Measurements from ENCODE around the gene ALKBH4. TPM values are rescaled to one million over a fixed set of nuclear protein-coding genes. Genes with fewer than 3 reads are reported as not detected.
"Not testable (repeated sequence)": the region's sequence is repeated elsewhere in the genome, so short reads cannot be mapped to it uniquely, and the experiment has no call there.

The ALKBH4 gene
- total RNA-seq, 1 experiment from 2014 or later: 52.7 TPM

DNA sequence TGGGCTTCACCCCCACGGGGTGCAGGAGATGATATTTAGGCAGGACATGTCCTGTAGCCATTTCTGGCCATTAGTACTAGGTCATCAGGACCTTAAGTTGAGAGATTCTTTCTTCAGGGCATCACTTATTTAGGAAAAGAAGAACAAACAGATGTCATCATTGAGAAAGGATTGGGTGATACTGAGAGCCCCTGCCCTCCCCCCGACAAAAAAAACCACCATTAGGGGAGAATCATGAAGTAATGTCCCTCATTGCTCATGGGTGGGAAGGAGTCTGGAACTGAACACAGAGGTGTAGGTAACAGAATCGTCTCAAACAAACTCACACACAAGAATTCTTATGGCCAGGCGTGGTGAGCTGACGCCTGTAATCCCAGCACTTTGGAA is 37.7 kb downstream of the ALKBH4 start:
- no peak for DNase-seq (ENCODE audit: low spot score)

DNA sequence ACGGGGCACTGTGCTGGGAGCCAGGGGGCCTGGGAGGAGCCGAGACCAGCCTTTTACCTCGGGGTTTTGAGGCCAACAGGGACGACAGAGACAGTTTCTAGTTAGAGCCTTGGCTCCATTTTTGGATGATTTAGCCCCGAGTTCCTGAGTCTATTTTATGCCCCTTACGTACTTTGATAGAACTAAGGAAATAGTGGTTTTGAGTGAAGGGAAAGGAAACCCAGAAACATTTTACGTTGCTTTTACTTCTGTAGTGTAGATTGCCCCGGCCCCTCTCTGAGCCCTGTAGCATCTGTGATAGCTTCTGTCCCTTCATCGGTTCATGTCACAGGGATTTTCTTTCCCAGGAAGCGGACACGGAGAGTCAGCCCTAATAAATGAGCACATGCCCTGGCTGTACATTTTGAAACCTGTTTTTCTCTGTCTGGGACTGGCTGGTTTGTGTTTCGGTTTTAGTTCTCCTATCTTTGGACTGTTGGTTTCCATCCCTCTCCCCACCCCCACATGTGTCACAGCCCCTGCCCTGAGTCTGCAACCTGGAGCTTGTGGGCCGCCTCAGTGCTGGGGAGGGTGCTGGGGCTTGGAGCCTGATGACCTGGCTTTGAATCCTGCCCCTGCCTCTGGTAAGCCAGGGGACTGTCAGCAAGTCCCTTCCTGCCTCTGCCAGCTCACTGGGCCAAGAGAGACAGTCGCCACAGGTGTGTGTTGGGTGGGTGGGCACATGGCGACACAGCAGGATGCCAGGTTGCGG is 38.2 kb downstream of the ALKBH4 start:
- no peak for DNase-seq (ENCODE audit: low spot score)

DNA sequence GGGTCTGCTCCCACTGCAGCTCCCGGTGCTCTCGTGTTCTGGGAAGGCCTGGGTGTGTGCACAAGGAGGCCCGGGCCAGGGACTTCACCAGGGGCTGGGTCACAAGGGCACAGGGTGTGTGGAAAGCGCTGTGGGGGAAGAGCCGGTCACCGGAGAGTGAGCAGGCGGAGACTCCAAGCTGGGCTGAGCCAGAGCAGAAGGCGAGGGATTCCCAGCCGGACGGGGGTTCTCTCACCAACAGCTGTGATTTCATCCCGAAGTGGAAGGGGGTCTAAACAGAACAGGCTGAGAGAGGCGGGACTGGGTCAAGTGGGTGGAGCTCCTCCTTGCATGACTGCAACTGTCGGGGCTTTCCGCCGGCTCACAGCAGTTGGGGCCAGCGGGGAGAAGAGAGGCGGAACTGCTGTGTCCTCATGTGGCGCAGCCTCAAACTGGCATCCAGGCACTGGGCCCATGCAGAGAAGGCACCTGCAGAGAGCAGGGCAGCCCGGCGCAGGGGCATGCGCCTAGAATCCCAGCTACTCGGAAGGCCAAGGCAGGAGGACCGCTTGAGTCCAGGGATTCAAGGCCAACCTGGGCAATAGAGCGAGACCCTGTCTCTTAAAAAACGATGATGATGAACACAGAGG is 38.9 kb downstream of the ALKBH4 start:
- no peak for DNase-seq (ENCODE audit: low spot score)

DNA sequence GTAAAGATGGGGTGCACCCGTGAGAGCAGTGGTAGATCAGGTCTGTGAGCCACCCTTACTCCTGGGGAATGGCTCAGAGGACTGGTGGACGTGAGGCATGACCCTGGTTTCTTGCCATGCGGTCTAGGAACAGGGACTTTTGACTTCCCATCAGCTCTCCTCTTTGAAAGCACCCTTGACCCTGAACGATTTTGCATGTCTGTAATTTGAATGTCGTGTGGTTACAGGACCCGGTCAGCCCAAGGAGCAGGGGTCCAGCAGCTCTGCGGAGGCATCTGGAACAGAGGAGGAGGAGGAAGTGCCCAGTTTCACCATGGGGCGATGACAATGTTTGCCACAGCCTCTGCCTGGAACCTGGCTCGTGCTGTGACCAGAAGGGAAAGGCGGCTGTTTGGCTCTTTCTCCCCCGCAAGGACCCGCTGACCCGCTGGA is 39.9 kb downstream of the ALKBH4 start:
- no peak for DNase-seq (ENCODE audit: low spot score)

DNA sequence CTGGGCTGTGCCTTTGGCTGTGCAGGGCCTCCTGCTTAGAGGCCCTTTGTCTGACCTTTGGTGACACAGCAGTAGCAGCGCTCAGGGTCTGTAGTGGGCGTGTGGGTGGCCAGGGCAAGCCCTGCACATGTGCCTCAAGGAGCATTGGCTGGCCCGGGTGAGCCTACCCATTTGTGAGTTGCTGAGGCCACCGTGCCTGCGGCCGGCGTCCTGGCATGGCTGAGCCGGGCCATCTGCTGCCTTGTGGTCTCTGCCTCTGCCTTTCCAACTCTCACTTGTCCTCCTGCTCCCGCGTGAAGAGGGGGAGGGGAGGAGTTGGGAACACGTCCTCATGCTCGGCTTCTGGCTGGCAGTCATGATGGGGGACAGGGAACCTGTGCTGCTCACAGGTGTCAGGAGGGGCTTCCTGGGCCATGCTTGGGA is 40.5 kb downstream of the ALKBH4 start:
- DNase-seq (ENCODE audit: low spot score): no peak

DNA sequence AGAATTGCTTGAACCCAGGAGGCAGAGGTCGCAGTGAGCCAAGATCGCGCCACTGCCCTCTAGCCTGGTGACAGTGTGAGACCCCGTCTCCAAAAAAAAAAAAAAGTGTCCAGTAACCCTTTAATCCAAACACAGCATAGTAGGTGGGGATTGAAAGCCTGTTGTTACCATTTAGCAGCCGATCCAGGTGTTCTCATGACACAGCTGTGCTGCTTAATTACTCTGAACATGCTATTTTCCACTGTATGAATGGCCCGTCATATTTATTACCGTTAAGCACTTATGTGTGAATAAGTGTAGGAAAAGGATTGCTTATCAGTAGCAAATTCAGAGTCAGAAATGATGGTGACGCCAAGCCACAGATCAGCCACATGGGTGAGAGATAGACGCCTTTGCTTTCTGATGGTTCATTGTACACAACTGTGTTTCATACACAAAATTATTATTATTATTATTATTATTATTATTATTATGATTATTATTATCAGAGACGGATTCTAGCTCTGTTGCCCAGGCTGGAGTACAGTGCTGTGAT is 42.9 kb downstream of the ALKBH4 start:
- DNase-seq (ENCODE audit: low spot score): no peak

DNA sequence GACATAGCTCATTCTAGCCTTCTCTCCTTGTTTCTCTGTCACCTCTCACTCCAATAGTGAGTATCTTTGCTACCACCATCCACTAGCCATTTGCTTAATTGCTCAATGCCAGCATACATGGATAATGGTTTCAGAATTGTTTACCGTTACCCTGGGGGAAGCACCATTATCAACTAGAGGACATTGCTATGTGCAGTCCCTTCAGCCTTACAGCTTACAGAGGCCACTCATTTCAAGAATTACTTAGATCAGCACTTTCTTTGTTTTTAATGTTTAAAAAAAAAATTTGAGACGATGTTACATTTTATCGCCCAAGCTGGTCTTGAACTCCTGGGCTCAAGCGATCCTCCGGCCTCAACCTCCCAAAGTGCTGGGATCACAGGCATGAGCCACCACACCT is 46.1 kb downstream of the ALKBH4 start:
- no peak for DNase-seq (ENCODE audit: low spot score)

DNA sequence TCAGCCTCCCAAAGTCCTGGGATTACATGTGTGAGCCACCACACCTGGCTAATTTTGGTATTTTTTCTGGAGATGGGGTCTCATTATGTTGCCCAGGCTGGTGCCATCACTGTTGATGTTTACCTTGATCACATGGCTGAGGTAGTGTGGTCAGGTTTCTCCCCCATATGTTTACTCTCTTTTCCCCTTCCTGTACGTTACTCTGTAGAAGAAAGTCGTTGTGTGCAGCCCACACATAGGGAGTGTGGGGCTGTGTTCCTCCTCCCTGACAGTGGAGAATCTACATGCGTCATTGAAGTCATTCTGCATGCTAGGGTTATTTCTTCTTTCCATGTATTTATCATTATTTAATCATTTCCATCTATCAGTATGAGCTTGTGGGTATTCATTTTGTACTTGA is 47.6 kb downstream of the ALKBH4 start:
- no peak for DNase-seq (ENCODE audit: low spot score)

DNA sequence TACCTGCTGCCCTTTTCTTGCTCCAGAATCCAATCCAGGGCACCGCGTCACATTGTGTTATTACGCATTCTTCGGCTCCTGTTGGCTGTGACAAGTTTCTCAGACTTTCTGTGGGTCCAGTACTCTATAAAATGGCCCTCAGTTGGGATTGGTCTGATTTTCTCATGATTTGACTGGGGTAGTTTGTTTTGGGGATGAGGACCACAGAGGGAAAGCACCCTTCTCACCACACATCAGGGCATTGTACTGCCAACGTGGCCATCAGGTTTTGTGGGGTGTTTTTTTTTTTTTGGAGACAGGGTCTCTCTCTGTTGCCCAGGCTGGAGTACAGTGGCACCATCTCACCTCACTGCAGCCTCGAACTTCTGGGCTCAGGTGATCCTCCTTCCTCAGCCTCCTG is 48.3 kb downstream of the ALKBH4 start:
- DNase-seq (ENCODE audit: low spot score): no peak

DNA sequence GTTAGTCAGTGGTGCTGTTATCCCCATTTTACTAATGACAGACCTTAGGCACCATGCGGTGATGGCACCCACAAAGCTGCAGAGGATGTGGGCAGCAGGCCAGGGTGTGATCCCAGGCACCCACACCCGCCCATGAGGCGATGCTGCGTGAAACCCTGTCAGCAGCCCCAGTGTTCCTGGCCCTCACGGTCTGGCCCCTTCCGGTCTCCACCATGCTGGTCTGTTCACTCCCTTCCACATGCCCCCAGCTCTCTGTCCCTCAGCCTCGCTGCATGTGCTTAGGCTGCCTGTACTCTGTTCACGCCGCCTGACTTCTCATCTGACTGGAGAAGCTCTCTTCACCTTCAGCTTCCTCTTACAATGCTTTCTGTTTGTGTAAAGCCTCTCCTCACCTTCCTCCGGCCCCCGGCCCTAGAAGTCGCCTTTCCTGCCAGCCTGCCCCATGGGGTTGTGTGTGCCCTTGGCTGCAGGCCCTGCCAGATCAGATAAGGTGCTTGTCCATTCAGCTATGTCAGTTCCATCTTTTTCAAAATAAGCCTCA is 48.9 kb downstream of the ALKBH4 start:
- DNase-seq (ENCODE audit: low spot score): no peak

DNA sequence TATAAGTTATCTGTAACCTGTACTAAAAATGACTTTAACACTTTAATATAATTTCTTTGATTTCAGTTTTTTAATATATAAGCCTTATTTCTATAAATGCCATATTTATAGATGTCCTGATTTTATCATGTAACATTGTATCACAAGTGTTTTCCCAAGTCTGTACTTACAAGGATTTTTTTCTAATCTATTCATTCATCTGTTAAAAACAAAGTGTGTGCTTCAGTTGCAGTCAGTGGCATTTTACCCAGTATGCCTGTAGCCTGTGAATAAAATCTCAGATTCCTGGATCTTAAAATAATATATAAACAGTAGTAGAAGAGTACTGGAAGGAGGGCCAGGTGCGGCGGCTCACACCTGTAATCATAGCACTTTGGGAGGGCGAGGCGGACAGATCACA is 51.1 kb downstream of the ALKBH4 start:
- no peak for DNase-seq (ENCODE audit: low spot score)

DNA sequence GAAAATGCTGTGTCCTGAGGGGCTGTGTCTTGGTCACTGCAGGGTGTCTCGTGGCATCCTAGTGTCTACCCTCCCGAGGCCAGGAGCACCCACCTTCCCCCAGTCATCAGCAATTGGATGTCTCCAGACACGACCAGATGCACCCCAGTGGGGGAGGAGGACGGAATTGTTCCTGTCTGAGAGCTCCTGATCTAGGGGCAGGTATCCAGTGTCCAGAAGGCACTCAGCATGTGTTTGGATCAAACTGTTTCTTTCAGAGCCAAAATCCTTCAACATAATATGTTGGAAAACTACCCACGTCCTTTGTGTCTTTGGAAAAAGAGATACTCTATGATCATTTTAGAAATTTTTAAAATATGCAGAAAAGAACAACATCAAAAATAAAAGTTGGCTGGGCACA is 51.6 kb downstream of the ALKBH4 start:
- no peak for DNase-seq (ENCODE audit: low spot score)

DNA sequence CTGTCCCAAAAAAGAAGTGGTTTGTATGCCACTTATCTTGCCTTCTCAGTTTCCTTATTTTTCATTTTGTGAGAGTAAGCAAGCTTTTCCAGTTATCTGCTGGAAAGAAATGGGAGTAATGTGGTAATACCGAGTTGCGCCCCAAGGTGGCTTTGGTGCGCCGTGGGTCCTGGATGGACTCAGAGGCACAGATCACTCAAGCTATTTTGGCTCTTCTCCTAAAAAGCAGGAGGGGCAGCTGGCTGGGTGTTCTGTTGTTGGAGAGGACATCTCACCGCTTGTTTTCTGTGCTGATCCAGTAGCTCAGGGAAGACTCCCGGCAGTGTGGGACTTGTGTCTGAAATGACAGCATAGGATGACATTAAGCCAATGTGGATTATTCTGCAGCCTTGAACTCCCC is 52.1 kb downstream of the ALKBH4 start:
- DNase-seq (ENCODE audit: low spot score): no peak

DNA sequence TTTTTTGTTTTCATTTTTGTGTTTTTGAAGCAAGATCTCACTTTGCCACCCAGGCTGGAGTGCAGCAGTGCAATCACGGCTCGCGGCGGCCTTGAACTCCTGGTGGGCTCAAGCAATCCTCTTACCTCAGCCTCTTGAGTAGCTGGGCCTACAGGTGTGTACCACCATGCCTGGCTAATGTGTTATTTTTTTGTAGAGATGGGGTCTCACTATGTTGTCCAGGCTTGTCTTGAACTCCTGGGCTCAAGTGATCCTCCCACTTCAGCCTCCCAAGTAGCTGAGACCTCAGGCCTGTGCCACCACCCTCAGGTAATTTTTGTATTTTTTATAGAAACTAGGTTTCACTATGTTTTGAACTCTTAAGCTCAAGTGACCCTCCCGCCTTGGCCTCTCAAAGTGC is 53.7 kb downstream of the ALKBH4 start:
- no peak for DNase-seq (ENCODE audit: low spot score)

DNA sequence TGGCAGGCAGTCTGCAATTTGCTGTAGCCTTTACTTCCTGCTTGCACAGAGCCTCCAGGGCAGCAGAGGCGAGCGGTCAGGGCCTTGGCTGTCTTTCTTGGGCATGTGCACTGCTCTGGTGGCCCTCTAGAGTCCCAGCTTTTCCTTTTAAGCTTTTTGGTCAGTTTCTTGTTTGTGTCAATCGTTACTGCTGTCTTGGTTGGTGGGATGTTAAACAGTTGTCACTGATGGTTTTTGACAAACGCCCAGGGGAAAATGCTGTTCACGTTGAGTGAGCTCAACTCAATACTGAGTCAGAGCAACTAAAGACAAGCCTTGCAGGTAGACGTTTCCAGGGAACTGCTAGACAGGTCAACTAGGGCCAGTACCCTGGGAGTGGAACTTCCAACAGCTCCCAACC is 54.5 kb downstream of the ALKBH4 start:
- no peak for DNase-seq (ENCODE audit: low spot score)

DNA sequence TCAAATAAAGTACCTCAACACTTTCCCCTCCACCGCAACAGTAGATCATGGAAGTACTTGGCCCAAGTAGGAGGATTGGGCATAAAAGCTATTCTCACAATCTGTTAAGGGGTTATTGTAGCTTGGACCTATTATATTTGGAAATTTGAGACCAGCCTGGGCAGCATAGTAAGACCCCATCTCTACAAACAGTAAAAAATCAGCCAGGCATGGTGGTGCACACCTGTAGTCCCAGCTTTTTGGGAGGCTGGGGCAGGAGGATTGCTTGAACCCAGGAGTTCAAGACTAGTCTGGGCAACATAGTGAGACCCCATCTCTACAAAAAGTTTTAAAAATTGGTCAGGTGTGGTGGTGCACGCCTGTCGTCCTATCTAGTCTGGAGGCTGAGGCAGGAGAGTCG is 55.3 kb downstream of the ALKBH4 start:
- no peak for DNase-seq (ENCODE audit: low spot score)

DNA sequence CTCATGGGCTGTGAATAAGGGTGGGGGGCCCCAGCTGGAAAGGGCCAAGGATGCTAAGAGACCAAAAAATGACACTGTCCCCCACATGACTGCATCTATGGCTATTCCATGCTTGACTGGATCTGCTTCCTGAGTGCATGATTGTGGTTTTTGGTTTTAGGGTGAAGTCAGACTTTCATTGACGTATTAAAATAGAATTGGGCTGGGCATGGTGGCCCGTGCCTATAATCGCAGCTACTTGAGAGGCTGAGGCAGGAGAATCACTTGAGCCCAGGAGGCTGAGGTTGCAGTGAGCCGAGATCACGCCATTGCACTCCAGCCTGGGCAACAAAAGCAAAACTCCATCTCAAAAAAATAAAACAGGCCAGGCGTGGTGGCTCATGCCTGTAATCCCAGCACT is 56.1 kb downstream of the ALKBH4 start:
- not testable (repeated sequence) for DNase-seq (ENCODE audit: low spot score)

DNA sequence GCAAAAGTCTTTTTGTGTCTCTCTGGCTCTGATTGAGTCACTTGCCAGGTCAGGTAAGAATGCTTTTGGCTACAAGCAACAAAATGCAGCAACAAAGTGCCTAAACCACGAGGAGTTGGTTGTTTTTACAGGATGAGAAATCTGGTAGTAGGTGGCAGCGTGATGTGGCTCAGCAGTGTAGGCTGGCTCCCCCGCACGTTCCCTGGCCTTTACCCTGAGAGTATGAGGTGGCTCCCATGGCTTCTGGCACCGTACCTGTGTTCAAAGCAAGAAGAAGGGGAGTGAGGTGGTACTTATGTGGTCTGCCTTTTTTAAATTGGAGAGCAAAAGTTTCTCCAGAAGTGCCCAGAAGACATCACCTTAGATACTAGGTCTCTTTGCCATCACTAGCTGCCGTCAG is 56.8 kb downstream of the ALKBH4 start:
- no peak for DNase-seq (ENCODE audit: low spot score)

Other genes with a start within 250 kb of the ALKBH4 start
- gene SH2B2, start 178.0 kb downstream of the ALKBH4 start, total RNA-seq (2014; rRNA removed; shearing (Covaris generic)): 1.8 and 3.3 TPM in 2 replicates
- gene SPDYE6, start 108.4 kb downstream of the ALKBH4 start, total RNA-seq (2014; rRNA removed; shearing (Covaris generic)): not detected in 2 replicates
- gene PRKRIP1, start 68.5 kb downstream of the ALKBH4 start, total RNA-seq (2014; rRNA removed; shearing (Covaris generic)): 20.9 and 24.5 TPM in 2 replicates
- gene ORAI2, start 31.3 kb downstream of the ALKBH4 start, total RNA-seq (2014; rRNA removed; shearing (Covaris generic)): 35.9 and 37.3 TPM in 2 replicates
- gene LRWD1, start 121 bp upstream of the ALKBH4 start, total RNA-seq (2014; rRNA removed; shearing (Covaris generic)): 30.6 and 42.1 TPM in 2 replicates
- gene POLR2J, start 14.1 kb upstream of the ALKBH4 start, total RNA-seq (2014; rRNA removed; shearing (Covaris generic)): 42.0 and 53.2 TPM in 2 replicates
- 0.83 and 2.6 TPM in 2 replicates for gene RASA4B, start 52.9 kb upstream of the ALKBH4 start, total RNA-seq (2014; rRNA removed; shearing (Covaris generic))
- 0.15 TPM in 1 of 2 replicates, not detected in the other for gene UPK3BL2, start 78.8 kb upstream of the ALKBH4 start, total RNA-seq (2014; rRNA removed; shearing (Covaris generic))
- not detected in 2 replicates for gene SPDYE2, start 86.4 kb upstream of the ALKBH4 start, total RNA-seq (2014; rRNA removed; shearing (Covaris generic))
- gene POLR2J3, start 107.7 kb upstream of the ALKBH4 start, total RNA-seq (2014; rRNA removed; shearing (Covaris generic)): 4.9 and 11.9 TPM in 2 replicates
- 3.4 and 10.3 TPM in 2 replicates for gene RASA4, start 151.9 kb upstream of the ALKBH4 start, total RNA-seq (2014; rRNA removed; shearing (Covaris generic))
- 0.27 and 7.2 TPM in 2 replicates for gene UPK3BL1, start 177.9 kb upstream of the ALKBH4 start, total RNA-seq (2014; rRNA removed; shearing (Covaris generic))
- gene SPDYE2B, start 185.5 kb upstream of the ALKBH4 start, total RNA-seq (2014; rRNA removed; shearing (Covaris generic)): not detected in 2 replicates
- gene POLR2J2, start 206.8 kb upstream of the ALKBH4 start, total RNA-seq (2014; rRNA removed; shearing (Covaris generic)): 0.15 TPM in 1 of 2 replicates, not detected in the other